Stomach (tissue), 4 donors: ENCODE results near the gene BICD1.

Source experiments
- CTCF ChIP-seq, 7 experiments: fragments of 450-650 bp in 4 of 7; fragments of 200-600 bp in 3 of 7; sonication (generic) in 3 of 7; IDR thresholded peaks; one replicate each; pipeline ENCODE4 v1.5.1; 2016 to 2019; ENCODE audit warnings: antibody characterized with exemption in 7 of 7, control low read depth in 2 of 7, mild to moderate bottlenecking in 1 of 7
- EP300 ChIP-seq: sonication (generic); formaldehyde crosslinking; IDR thresholded peaks from one replicate; pipeline ENCODE4 v1.6.1; 2017; ENCODE audit warnings: antibody characterized with exemption
- POLR2A ChIP-seq, 4 donors: fragments of 450-650 bp; IDR thresholded peaks; one replicate each; pipeline ENCODE4 v1.6.1; 2016; ENCODE audit warnings: antibody characterized with exemption in 4 of 4, control low read depth in 2 of 4, mild to moderate bottlenecking in 1 of 4, moderate library complexity in 1 of 4
- POLR2AphosphoS5 ChIP-seq, 3 donors: sonication (generic); formaldehyde crosslinking; IDR thresholded peaks; one replicate each; pipeline ENCODE4 v1.6.1; 2016; ENCODE audit warnings: antibody characterized with exemption in 3 of 3

- TF ChIP-seq CTCF (IDR thresholded peaks at IDR 0.05): no peak
- no peak for TF ChIP-seq POLR2A (IDR thresholded peaks at IDR 0.05)
- TF ChIP-seq POLR2AphosphoS5 (IDR thresholded peaks at IDR 0.05): no peak
- no peak for TF ChIP-seq EP300
Observed at GRCh38 chr12:32398816-32399369, 292.2 kb downstream of the BICD1 start.
